Measurements from ENCODE around the gene NREP. TPM values are rescaled to one million over a fixed set of nuclear protein-coding genes. Genes with fewer than 3 reads are reported as not detected.

Gene NREP
- total RNA-seq, 1 experiment from 2014 or later, result 17.1 TPM

GRCh38 chr5:111774525-111774924 is 17.5 kb upstream of the NREP start:
- in situ Hi-C loops (cut with HindIII; ENCODE audit: low pct_unique_long_range_greater_than_20kb, low sequenced_read_pairs), result no loop called here
- peak; percentile 20 for DNase-seq (ENCODE audit: low read depth, low spot score)

- in situ Hi-C loops (cut with HindIII; ENCODE audit: low pct_unique_long_range_greater_than_20kb, low sequenced_read_pairs), result no loop called here
- peak; percentile 12 for DNase-seq (ENCODE audit: low read depth, low spot score)
These were observed 15.6 kb upstream of the NREP start for GRCh38 chr5:111772456-111773122.

GRCh38 chr5:111769541-111769940 is 12.5 kb upstream of the NREP start:
- no peak for DNase-seq (ENCODE audit: low read depth, low spot score)
- in situ Hi-C loops (cut with HindIII; ENCODE audit: low pct_unique_long_range_greater_than_20kb, low sequenced_read_pairs), result no loop called here

- in situ Hi-C loops (cut with HindIII; ENCODE audit: low pct_unique_long_range_greater_than_20kb, low sequenced_read_pairs), result no loop called here
These were observed 8.9 kb upstream of the NREP start for GRCh38 chr5:111765613-111766571.

GRCh38 chr5:111764019-111764418 is 7.0 kb upstream of the NREP start:
- DNase-seq (ENCODE audit: low read depth, low spot score), result no peak
- in situ Hi-C loops (cut with HindIII; ENCODE audit: low pct_unique_long_range_greater_than_20kb, low sequenced_read_pairs), result no loop called here

More at GRCh38 chr5:111765613-111766571, 8.9 kb upstream of the NREP start:
- no peak for DNase-seq (ENCODE audit: low read depth, low spot score)

GRCh38 chr5:111762895-111763294 is 5.9 kb upstream of the NREP start:
- in situ Hi-C loops (cut with HindIII; ENCODE audit: low pct_unique_long_range_greater_than_20kb, low sequenced_read_pairs), result no loop called here
- no peak for DNase-seq (ENCODE audit: low read depth, low spot score)

GRCh38 chr5:111758284-111758628 is 1.3 kb upstream of the NREP start:
- no peak for DNase-seq (ENCODE audit: low read depth, low spot score)
- in situ Hi-C loops (cut with HindIII; ENCODE audit: low pct_unique_long_range_greater_than_20kb, low sequenced_read_pairs), result no loop called here

- in situ Hi-C loops (cut with HindIII; ENCODE audit: low pct_unique_long_range_greater_than_20kb, low sequenced_read_pairs), result no loop called here
- peak; percentile 98 for DNase-seq (ENCODE audit: low read depth, low spot score)
These were observed 625 bp upstream of the NREP start for GRCh38 chr5:111757355-111758283.

GRCh38 chr5:111755942-111756381 is 1.0 kb downstream of the NREP start:
- peak; percentile 12 for DNase-seq (ENCODE audit: low read depth, low spot score)
- in situ Hi-C loops (cut with HindIII; ENCODE audit: low pct_unique_long_range_greater_than_20kb, low sequenced_read_pairs), result no loop called here

GRCh38 chr5:111755345-111755941 is 1.6 kb downstream of the NREP start:
- in situ Hi-C loops (cut with HindIII; ENCODE audit: low pct_unique_long_range_greater_than_20kb, low sequenced_read_pairs), result no loop called here
- no peak for DNase-seq (ENCODE audit: low read depth, low spot score)

- no peak for DNase-seq (ENCODE audit: low read depth, low spot score)
- in situ Hi-C loops (cut with HindIII; ENCODE audit: low pct_unique_long_range_greater_than_20kb, low sequenced_read_pairs), result no loop called here
These were observed 3.0 kb downstream of the NREP start for GRCh38 chr5:111753884-111754589.

- in situ Hi-C loops (cut with HindIII; ENCODE audit: low pct_unique_long_range_greater_than_20kb, low sequenced_read_pairs), result no loop called here
These were observed 4.5 kb downstream of the NREP start for GRCh38 chr5:111752426-111752965.

GRCh38 chr5:111749303-111750026 is 7.5 kb downstream of the NREP start:
- DNase-seq (ENCODE audit: low read depth, low spot score), result no peak

More at GRCh38 chr5:111752426-111752965, 4.5 kb downstream of the NREP start:
- DNase-seq (ENCODE audit: low read depth, low spot score), result peak; percentile 94

GRCh38 chr5:111748304-111748763 is 8.7 kb downstream of the NREP start:
- DNase-seq (ENCODE audit: low read depth, low spot score), result no peak
- in situ Hi-C loops (cut with HindIII; ENCODE audit: low pct_unique_long_range_greater_than_20kb, low sequenced_read_pairs), result no loop called here

More at GRCh38 chr5:111749303-111750026, 7.5 kb downstream of the NREP start:
- in situ Hi-C loops (cut with HindIII; ENCODE audit: low pct_unique_long_range_greater_than_20kb, low sequenced_read_pairs), result no loop called here

- in situ Hi-C loops (cut with HindIII; ENCODE audit: low pct_unique_long_range_greater_than_20kb, low sequenced_read_pairs), result no loop called here
- no peak for DNase-seq (ENCODE audit: low read depth, low spot score)
These were observed 9.7 kb downstream of the NREP start for GRCh38 chr5:111747337-111747736.

GRCh38 chr5:111746791-111747190 is 10.2 kb downstream of the NREP start:
- DNase-seq (ENCODE audit: low read depth, low spot score), result no peak

More at GRCh38 chr5:111746791-111747190, 10.2 kb downstream of the NREP start:
- in situ Hi-C loops (cut with HindIII; ENCODE audit: low pct_unique_long_range_greater_than_20kb, low sequenced_read_pairs), result no loop called here

Data from SK-MEL-5 (cell line).